Measurements from ENCODE around the gene DNAI2. TPM values are rescaled to one million over a fixed set of nuclear protein-coding genes. Genes with fewer than 3 reads are reported as not detected.

The DNAI2 gene
- total RNA-seq, 1 donor from 2014 or later: not detected

DNA sequence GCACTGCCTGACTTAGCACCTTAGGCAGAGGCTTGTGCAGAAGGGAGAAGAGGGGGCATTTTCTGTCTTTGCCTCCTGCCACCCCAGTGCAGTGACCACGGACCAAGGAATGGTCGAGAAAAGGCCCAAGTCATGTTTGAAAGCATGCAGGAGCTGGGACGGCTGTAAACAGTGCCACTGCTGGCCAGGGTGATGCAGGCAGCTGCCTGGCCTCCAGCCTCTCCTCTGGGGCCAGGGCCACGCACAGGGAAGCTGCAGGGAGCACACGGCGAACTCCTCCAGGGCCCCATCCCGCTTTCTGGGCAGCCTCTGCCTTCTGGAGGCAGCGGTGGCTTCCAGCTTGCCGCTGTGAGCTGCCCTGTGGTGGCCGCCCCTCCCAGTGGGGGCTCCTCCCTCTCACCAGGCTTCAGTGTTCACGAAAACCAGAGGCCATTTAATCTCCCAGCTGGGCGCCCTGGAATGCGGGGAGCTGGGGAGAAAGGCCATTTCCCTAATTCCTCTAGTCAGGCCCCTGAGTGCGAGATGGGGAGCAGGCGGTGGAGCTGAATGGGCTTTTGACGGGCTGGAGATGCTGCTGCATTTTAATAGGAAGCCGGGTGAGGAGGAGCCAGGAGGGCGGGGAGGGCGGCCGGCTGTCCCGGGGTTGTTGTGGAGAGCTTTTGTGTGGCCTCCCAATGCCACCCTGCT, 28.7 kb upstream of the DNAI2 start:
- H3K4me1 ChIP-seq: peaks cover 13% of the 10 kb centered on the region
- H3K36me3 ChIP-seq: no peaks in the 10 kb centered on the region
- H3K27ac ChIP-seq: no peak overlapping the region
- no peak for ATAC-seq
- intact Hi-C loops (cut with DNase I): no loop called here
- no peak overlapping the region for H3K4me3 ChIP-seq
- TF ChIP-seq, protein P1, sequence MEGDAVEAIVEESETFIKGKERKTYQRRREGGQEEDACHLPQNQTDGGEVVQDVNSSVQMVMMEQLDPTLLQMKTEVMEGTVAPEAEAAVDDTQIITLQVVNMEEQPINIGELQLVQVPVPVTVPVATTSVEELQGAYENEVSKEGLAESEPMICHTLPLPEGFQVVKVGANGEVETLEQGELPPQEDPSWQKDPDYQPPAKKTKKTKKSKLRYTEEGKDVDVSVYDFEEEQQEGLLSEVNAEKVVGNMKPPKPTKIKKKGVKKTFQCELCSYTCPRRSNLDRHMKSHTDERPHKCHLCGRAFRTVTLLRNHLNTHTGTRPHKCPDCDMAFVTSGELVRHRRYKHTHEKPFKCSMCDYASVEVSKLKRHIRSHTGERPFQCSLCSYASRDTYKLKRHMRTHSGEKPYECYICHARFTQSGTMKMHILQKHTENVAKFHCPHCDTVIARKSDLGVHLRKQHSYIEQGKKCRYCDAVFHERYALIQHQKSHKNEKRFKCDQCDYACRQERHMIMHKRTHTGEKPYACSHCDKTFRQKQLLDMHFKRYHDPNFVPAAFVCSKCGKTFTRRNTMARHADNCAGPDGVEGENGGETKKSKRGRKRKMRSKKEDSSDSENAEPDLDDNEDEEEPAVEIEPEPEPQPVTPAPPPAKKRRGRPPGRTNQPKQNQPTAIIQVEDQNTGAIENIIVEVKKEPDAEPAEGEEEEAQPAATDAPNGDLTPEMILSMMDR (IDR thresholded peaks at IDR 0.05): no peak
- H3K27me3 ChIP-seq: no peaks in the 10 kb centered on the region
- DNase-seq: no peak
- H3K9me3 ChIP-seq: no peaks in the 10 kb centered on the region

DNA sequence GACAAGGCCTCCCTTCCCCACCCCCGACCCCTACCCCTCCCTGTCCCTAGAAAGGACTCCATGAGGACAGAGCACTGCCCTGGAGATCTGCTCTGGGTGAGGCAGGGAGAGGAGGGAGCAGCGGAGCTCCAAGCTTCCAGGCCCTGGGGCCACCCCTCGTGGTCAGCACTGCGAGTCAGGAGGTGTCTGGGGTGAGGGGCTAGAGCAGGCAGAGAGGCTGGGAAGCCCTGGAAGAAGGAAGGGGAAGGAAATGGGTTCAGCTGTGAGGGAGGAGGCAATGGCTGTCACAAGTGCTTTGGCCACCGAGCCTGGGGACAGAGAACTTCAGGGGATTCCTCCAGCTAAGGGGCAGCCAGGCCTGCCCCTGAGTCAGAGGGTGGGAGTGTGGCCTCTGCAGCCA, 28.2 kb upstream of the DNAI2 start:
- no peak for ATAC-seq
- Histone ChIP-seq H3K27ac (no peak overlapping the region), H3K27me3 (no peaks in the 10 kb centered on the region), H3K4me3 (no peak overlapping the region), H3K36me3 (no peaks in the 10 kb centered on the region), H3K4me1 (peaks cover 7% of the 10 kb centered on the region), H3K9me3 (no peaks in the 10 kb centered on the region)
- no peak for DNase-seq
- TF ChIP-seq, protein P1 (IDR thresholded peaks at IDR 0.05): no peak
- intact Hi-C loops (cut with DNase I): no loop called here

DNA sequence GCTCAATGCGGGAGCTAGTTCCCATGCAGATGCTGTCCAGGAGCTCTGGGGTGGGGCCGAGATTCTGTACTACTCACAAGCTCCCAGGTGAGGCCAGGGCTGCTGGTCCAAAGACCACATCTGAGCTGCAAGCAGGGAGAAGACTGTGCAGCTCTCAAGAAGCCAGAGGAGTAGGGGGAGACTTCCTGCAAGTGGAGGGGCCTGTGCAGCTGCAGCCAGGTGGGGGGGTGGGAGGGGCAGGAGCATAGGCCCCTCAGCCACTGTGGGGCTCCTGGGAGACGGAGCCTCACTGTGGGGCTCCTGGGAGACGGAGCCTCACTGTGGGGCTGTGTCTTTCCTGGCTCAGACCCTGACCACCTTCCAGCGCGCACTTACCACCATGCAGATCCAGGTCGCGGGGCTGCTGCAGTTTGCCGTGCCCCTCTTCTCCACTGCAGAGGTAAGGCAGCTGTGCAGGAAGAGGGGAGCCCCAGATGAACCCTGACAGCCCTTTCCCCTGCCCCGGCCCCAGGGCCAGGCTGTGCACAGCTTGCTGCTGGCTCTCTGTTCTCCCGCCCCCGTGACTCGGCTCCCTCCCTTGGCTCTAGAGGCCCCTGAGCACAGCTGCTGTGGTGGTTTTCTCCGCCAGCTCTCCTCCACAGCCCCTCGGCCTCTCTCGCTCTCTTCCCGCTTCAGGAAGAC, 24.3 kb upstream of the DNAI2 start:
- no peaks in the 10 kb centered on the region for H3K36me3 ChIP-seq
- intact Hi-C loops (cut with DNase I): no loop called here
- no peak for ATAC-seq
- H3K4me3 ChIP-seq: no peak overlapping the region
- H3K27ac ChIP-seq: no peak overlapping the region
- TF ChIP-seq, protein P1 (IDR thresholded peaks at IDR 0.05): no peak
- H3K4me1 ChIP-seq: no peaks in the 10 kb centered on the region
- DNase-seq: no peak
- no peaks in the 10 kb centered on the region for H3K27me3 ChIP-seq
- H3K9me3 ChIP-seq: no peaks in the 10 kb centered on the region

DNA sequence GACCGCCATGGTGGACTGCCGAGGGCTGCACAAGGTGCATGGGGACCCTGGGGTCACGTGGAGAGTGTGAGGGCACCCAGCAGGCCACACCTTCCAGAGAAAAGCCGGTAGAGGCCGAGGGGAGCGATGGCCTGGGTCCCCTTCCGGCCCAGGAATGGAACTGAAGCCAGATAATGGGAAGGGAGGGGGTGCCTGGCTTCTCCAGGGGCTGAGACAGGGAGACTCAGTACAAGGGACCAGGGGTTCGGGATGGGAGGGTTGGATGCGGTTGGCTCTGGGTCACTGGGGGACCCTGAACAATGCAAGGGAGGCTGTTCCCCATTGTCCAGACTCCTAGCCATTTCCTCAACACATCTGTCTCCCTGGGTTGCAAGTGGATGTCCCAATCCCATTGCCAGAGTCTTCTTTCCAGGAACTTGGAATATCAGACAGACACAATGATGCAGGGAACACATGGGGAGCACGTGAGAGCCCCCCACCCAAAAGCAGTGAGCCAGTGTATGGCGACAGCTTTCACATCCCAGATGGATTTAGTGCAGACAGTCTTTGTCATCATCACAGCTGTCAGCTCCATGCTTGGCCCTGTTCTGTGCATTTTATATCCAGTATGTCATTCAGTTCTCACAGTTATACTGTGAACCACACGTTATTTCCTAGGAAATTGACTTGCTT, 23.6 kb upstream of the DNAI2 start:
- Histone ChIP-seq H3K4me1 (no peaks in the 10 kb centered on the region), H3K27me3 (no peaks in the 10 kb centered on the region), H3K36me3 (no peaks in the 10 kb centered on the region), H3K27ac (no peak overlapping the region), H3K4me3 (no peak overlapping the region), H3K9me3 (no peaks in the 10 kb centered on the region)
- ATAC-seq (no peak), DNase-seq (no peak)
- TF ChIP-seq, protein P1 (IDR thresholded peaks at IDR 0.05): no peak
- intact Hi-C loops (cut with DNase I): no loop called here

DNA sequence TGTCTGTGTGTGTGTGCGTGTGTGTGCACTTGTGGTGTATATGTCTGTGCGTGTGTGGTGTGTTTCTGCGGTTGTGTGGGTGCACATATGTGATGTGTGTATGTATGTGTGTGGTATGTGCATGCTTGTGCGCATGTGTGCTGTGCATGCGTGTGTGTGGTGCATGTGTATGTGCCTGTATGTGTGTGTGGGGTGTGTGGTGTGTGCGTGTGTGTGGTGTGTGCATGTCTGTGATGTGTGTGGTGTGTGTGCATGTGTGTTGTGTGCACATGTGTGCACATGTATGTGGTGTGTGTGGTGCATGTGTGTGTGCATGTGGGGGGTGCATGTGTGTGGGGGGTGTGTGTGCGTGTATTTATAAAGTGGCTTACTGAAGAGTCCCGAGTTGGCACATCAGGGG, 23.0 kb upstream of the DNAI2 start:
- Histone ChIP-seq H3K36me3 (no peaks in the 10 kb centered on the region), H3K9me3 (no peaks in the 10 kb centered on the region), H3K27me3 (no peaks in the 10 kb centered on the region), H3K27ac (no peak overlapping the region), H3K4me1 (no peaks in the 10 kb centered on the region), H3K4me3 (no peak overlapping the region)
- intact Hi-C loops (cut with DNase I): no loop called here
- DNase-seq (no peak), ATAC-seq (no peak)
- TF ChIP-seq, protein P1 (IDR thresholded peaks at IDR 0.05): no peak
